Duodenal mucosa (tissue), 2 donors: ENCODE data around the gene CHMP1B.

Experiments
- H3K27ac ChIP-seq: one replicate; pipeline ENCODE4 v1.7.0; 2013; ENCODE audit warnings: low read depth, low read length
- H3K27me3 ChIP-seq, 2 donors: one replicate each; pipeline ENCODE4 v1.7.0; 2013; ENCODE audit warnings: low read length in 2 of 2, control low read depth in 1 of 2; ENCODE audit not compliant: insufficient read depth in 2 of 2, control insufficient read depth in 1 of 2
- H3K36me3 ChIP-seq, 2 donors: one replicate each; pipeline ENCODE4 v1.7.0; 2013; ENCODE audit warnings: low read length in 2 of 2, control low read depth in 1 of 2; ENCODE audit not compliant: insufficient read depth in 2 of 2, control insufficient read depth in 1 of 2
- H3K4me1 ChIP-seq, 2 donors: one replicate each; pipeline ENCODE4 v1.7.0; 2013; ENCODE audit warnings: low read length in 2 of 2, control low read depth in 1 of 2; ENCODE audit not compliant: insufficient read depth in 2 of 2, control insufficient read depth in 1 of 2
- H3K4me3 ChIP-seq, 2 donors: one replicate each; pipeline ENCODE4 v1.7.0; 2013; ENCODE audit warnings: low read length in 2 of 2, low read depth in 1 of 2
- H3K9ac ChIP-seq, 2 donors: one replicate each; pipeline ENCODE4 v1.7.0; 2013; ENCODE audit warnings: low read length in 2 of 2, low read depth in 1 of 2
- H3K9me3 ChIP-seq, 2 donors: one replicate each; pipeline ENCODE4 v1.7.0; 2013; ENCODE audit warnings: low read length in 2 of 2, control low read depth in 1 of 2; ENCODE audit not compliant: control insufficient read depth in 1 of 2

Gene CHMP1B

DNA sequence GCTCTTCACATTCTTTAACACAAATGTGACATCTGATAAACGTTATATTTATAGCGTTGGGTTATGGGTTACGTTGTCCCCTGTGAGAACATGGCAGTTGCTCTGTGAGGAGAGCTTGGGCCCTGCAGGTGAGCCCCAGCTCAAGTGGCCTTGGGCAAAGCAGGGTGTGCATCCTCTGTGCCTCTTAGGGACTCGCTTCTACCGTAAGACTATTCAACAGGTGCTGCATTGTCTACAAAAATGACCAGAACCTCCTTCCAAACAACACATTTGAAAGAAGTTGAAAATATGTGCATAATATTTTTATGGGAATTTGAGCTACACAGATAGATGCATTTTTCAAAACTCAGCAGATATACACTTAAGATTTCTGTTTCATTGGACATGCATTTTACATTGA lies 16.4 kb upstream of the CHMP1B start:
- no peaks in the 10 kb centered on the region for H3K36me3 ChIP-seq

GRCh38 chr18:11839556-11839955 lies 11.7 kb upstream of the CHMP1B start:
- Histone ChIP-seq H3K9me3 (no peaks in the 10 kb centered on the region), H3K9ac (no peak overlapping the region), H3K36me3 (no peaks in the 10 kb centered on the region), H3K27ac (no peak overlapping the region), H3K27me3 (no peaks in the 10 kb centered on the region), H3K4me1 (no peaks in the 10 kb centered on the region), H3K4me3 (no peak overlapping the region)

More for the DNA sequence above, 16.4 kb upstream of the CHMP1B start:
- no peak overlapping the region for H3K4me3 ChIP-seq
- H3K4me1 ChIP-seq = no peaks in the 10 kb centered on the region
- no peaks in the 10 kb centered on the region for H3K27me3 ChIP-seq
- no peak overlapping the region for H3K27ac ChIP-seq
- no peaks in the 10 kb centered on the region for H3K9me3 ChIP-seq
- H3K9ac ChIP-seq = no peak overlapping the region

GRCh38 chr18:11840493-11840892 lies 10.7 kb upstream of the CHMP1B start:
- Histone ChIP-seq H3K27ac (no peak overlapping the region), H3K27me3 (no peaks in the 10 kb centered on the region), H3K36me3 (no peaks in the 10 kb centered on the region), H3K9ac (no peak overlapping the region), H3K9me3 (no peaks in the 10 kb centered on the region), H3K4me3 (no peak overlapping the region), H3K4me1 (no peaks in the 10 kb centered on the region)

- H3K27ac ChIP-seq = no peak overlapping the region
These were observed 8.7 kb upstream of the CHMP1B start for GRCh38 chr18:11842562-11842961.

DNA sequence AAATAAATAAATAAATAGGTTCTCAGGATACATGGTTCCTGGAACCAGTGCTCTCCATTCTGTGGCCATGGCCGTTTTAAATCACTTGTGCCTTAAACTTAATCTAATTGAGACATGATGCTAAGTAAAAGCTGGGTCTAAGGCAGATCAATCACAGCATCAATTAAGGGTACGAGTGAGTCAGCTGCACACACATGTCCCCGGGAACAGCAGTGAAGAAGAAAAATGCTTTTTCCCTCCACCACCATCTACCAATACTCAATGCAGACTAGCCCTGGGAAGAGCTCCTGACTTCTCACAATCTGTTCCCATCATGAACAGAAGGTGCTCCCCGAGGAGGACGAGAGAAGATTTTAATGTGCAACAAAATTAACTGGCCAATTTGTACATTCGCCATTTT lies 6.8 kb upstream of the CHMP1B start:
- no peaks in the 10 kb centered on the region for H3K27me3 ChIP-seq
- H3K36me3 ChIP-seq = no peaks in the 10 kb centered on the region
- no peak overlapping the region for H3K27ac ChIP-seq
- no peak overlapping the region for H3K4me3 ChIP-seq
- H3K4me1 ChIP-seq = peaks cover 0 to under 1% of the 10 kb centered on the region in 2 donors
- H3K9me3 ChIP-seq = no peaks in the 10 kb centered on the region
- H3K9ac ChIP-seq = no peak overlapping the region

More at GRCh38 chr18:11842562-11842961, 8.7 kb upstream of the CHMP1B start:
- no peaks in the 10 kb centered on the region for H3K27me3 ChIP-seq
- no peak overlapping the region for H3K9ac ChIP-seq
- H3K9me3 ChIP-seq = no peaks in the 10 kb centered on the region
- no peaks in the 10 kb centered on the region for H3K36me3 ChIP-seq
- H3K4me1 ChIP-seq = no peaks in the 10 kb centered on the region
- no peak overlapping the region for H3K4me3 ChIP-seq

DNA sequence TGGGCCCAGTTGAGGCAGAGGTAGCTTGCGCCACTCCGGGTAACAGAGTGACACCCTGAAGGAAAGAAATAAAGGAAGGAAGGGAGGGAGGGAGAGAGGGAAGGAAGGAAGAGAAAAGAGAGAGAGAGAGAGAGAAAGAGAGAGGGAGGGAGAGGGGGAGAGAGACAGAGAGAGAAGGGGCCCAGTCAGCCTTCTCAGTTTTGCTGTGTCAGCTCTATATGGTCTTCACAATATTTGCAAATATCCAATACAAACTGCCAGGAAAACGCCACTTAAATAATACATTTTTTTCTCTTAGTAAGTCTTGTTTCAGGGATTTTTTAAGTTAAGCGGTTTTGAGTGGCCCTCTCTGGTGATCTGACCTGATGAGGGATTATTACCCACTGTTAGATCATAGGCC lies 5.6 kb upstream of the CHMP1B start:
- no peaks in the 10 kb centered on the region for H3K36me3 ChIP-seq
- no peak overlapping the region for H3K27ac ChIP-seq
- H3K4me1 ChIP-seq = peaks cover 7 to 11% of the 10 kb centered on the region in 2 donors
- no peaks in the 10 kb centered on the region for H3K9me3 ChIP-seq
- H3K9ac ChIP-seq = no peak overlapping the region
- no peak overlapping the region for H3K4me3 ChIP-seq
- H3K27me3 ChIP-seq = no peaks in the 10 kb centered on the region

- no peak overlapping the region for H3K27ac ChIP-seq
- no peak overlapping the region for H3K4me3 ChIP-seq
- H3K9ac ChIP-seq = no peak overlapping the region
- no peaks in the 10 kb centered on the region for H3K27me3 ChIP-seq
- H3K36me3 ChIP-seq = no peaks in the 10 kb centered on the region
- no peaks in the 10 kb centered on the region for H3K9me3 ChIP-seq
- peaks cover 9 to 18% of the 10 kb centered on the region in 2 donors for H3K4me1 ChIP-seq
These were observed 3.4 kb upstream of the CHMP1B start for GRCh38 chr18:11847811-11848210.

DNA sequence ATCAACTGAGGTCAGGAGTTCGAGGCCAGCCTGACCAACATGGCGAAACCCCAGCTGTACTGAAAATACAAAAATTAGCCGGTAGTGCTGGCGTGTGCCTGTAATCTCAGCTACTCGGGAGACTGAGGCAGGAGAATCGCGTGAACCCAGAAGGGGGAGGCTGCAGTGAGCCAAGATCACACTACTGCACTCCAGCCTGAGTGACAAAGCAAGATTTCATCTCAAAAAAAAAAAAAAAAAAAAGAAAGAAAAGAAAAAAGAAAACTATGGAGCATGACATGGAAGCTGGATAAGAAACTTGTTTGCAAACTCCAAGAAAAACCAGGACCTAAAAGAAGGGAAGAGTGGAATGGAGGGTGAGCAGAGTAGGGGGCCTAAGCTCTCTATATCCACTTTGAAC lies 1.9 kb upstream of the CHMP1B start:
- H3K27me3 ChIP-seq = no peaks in the 10 kb centered on the region

GRCh38 chr18:11849841-11850634 lies 1.2 kb upstream of the CHMP1B start:
- peak overlapping the region; percentile 93 for H3K27ac ChIP-seq
- H3K36me3 ChIP-seq = no peaks in the 10 kb centered on the region
- peaks cover 18 to 33% of the 10 kb centered on the region in 2 donors for H3K4me1 ChIP-seq
- H3K9ac ChIP-seq = peak overlapping the region; percentile 99 to 100
- no peaks in the 10 kb centered on the region for H3K27me3 ChIP-seq
- H3K9me3 ChIP-seq = no peaks in the 10 kb centered on the region
- H3K4me3 ChIP-seq = peak overlapping the region; percentile 99 to 100

More for the DNA sequence above, 1.9 kb upstream of the CHMP1B start:
- no peaks in the 10 kb centered on the region for H3K36me3 ChIP-seq
- H3K4me3 ChIP-seq = no peak overlapping the region
- H3K9me3 ChIP-seq = no peaks in the 10 kb centered on the region
- no peak overlapping the region for H3K9ac ChIP-seq
- no peak overlapping the region for H3K27ac ChIP-seq
- H3K4me1 ChIP-seq = peaks cover 18 to 29% of the 10 kb centered on the region in 2 donors

DNA sequence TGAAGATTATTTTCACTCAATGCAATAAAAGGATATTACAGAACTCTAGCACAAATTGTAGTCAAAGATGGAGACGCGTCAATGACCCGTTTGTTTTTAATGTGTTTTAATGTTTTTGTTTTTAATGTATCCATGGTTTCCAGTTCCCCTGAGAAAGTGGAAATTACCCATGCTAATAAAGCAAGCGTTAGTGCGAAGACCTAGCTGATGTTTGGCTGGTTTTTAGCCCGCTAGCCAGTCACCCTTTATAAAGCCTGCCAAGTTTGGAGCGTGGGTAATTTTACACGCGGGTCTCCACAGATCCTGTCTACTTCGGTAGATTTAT lies 430 bp upstream of the CHMP1B start:
- Histone ChIP-seq H3K36me3 (no peaks in the 10 kb centered on the region), H3K9ac (peak overlapping the region; percentile 99 to 100), H3K9me3 (no peaks in the 10 kb centered on the region), H3K4me1 (peaks cover 21 to 33% of the 10 kb centered on the region in 2 donors), H3K27me3 (no peaks in the 10 kb centered on the region), H3K4me3 (peak overlapping the region; percentile 99 to 100), H3K27ac (peak overlapping the region; percentile 93)
